Neural progenitor cell (in vitro differentiated cells): ENCODE measurements around the gene MYRIP. TPM values are rescaled to one million over a fixed set of nuclear protein-coding genes. Genes with fewer than 3 reads are reported as not detected.
A peak's percentile ranks its signal among the peaks of the same experiment; 100 is the strongest.
"Not testable (repeated sequence)": the region's sequence is repeated elsewhere in the genome, so short reads cannot be mapped to it uniquely, and the experiment has no call there.

Experiments used
- DNase-seq: peaks from one replicate; pipeline ENCODE4 v3.0.0-alpha.2; 2016; ENCODE audit warnings: low spot score
- H2AFZ ChIP-seq: fragments of 200-600 bp; sonication (generic); replicated peaks from 2 replicates; pipeline ENCODE4 v1.6.1; 2016; ENCODE audit warnings: antibody characterized with exemption
- H3F3A ChIP-seq: fragments of 200-600 bp; sonication (generic); 2 replicates; pipeline ENCODE4 v1.6.1; 2016; ENCODE audit warnings: antibody characterized with exemption, low read depth
- H3K27ac ChIP-seq: fragments of 200-600 bp; sonication (generic); 2 replicates; pipeline ENCODE4 v1.5.1; 2016; ENCODE audit warnings: mild to moderate bottlenecking
- H3K27me3 ChIP-seq: fragments of 200-600 bp; sonication (generic); 2 replicates; pipeline ENCODE4 v1.6.1; 2016; ENCODE audit warnings: mild to moderate bottlenecking, moderate library complexity
- H3K36me3 ChIP-seq: fragments of 200-600 bp; sonication (generic); 2 replicates; pipeline ENCODE4 v1.5.1; 2016
- H3K4me1 ChIP-seq: fragments of 200-600 bp; sonication (generic); 2 replicates; pipeline ENCODE4 v1.6.1; 2016; ENCODE audit warnings: mixed run types
- H3K4me2 ChIP-seq: fragments of 200-600 bp; sonication (generic); 2 replicates; pipeline ENCODE4 v1.6.1; 2016
- H3K4me3 ChIP-seq: fragments of 200-600 bp; sonication (generic); 2 replicates; pipeline ENCODE4 v1.5.1; 2016
- H3K79me2 ChIP-seq: fragments of 200-600 bp; sonication (generic); 2 replicates; pipeline ENCODE4 v1.6.1; 2016; ENCODE audit warnings: low read depth
- H3K9ac ChIP-seq: fragments of 200-600 bp; sonication (generic); 2 replicates; pipeline ENCODE4 v1.6.1; 2016
- H3K9me3 ChIP-seq: fragments of 200-600 bp; sonication (generic); 2 replicates; pipeline ENCODE4 v1.5.1; 2016; ENCODE audit warnings: low read depth
- H4K20me1 ChIP-seq: fragments of 200-600 bp; sonication (generic); 2 replicates; pipeline ENCODE4 v1.6.1; 2016; ENCODE audit warnings: low read depth
- H3K27ac Mint-ChIP-seq: 3 replicates; pipeline ENCODE4 v1.8.0; 2021; ENCODE audit warnings: mixed read lengths
- H3K27me3 Mint-ChIP-seq: 2 replicates; pipeline ENCODE4 v1.8.0; 2022; ENCODE audit warnings: low read depth, mild to moderate bottlenecking, inconsistent platforms, moderate library complexity, mixed read lengths; ENCODE audit not compliant: insufficient read depth
- H3K36me3 Mint-ChIP-seq: 3 replicates; pipeline ENCODE4 v1.8.0; 2021; ENCODE audit warnings: mixed read lengths
- H3K4me1 Mint-ChIP-seq: 3 replicates; pipeline ENCODE4 v1.8.0; 2021; ENCODE audit warnings: mixed read lengths
- H3K4me3 Mint-ChIP-seq: 3 replicates; pipeline ENCODE4 v1.8.0; 2021; ENCODE audit warnings: mild to moderate bottlenecking, moderate library complexity, mixed read lengths
- H3K9me3 Mint-ChIP-seq: 3 replicates; pipeline ENCODE4 v1.8.0; 2020; ENCODE audit warnings: mixed read lengths
- CTCF ChIP-seq: fragments of 200-600 bp; sonication (generic); IDR thresholded peaks from 2 replicates; pipeline ENCODE4 v1.5.1; 2017; ENCODE audit warnings: antibody characterized with exemption, mild to moderate bottlenecking
- EZH2 ChIP-seq: fragments of 200-600 bp; sonication (generic); IDR thresholded peaks from 2 replicates; pipeline ENCODE4 v1.6.1; 2017; ENCODE audit warnings: antibody characterized with exemption, mild to moderate bottlenecking, moderate library complexity
- EZH2phosphoT487 ChIP-seq: fragments of 200-600 bp; sonication (generic); IDR thresholded peaks from 2 replicates; pipeline ENCODE4 v1.6.1; 2017; ENCODE audit warnings: antibody characterized with exemption
- total RNA-seq: library from RNA; depleted of rRNA; stranded (reverse); fragments of >200 nt; gene quantifications from 2 replicates; pipeline ENCODE4 v1.2.3, GENCODE V29; 2015; ENCODE audit warnings: low replicate concordance

Gene MYRIP
- total RNA-seq, 1 donor from 2014 or later, result 0.62 TPM

GRCh38 chr3:40073310-40074007 lies 264.1 kb downstream of the MYRIP start:
- H3K4me2 ChIP-seq, result no peak overlapping the region
- H2AFZ ChIP-seq, result no peak overlapping the region
- no peak overlapping the region for H3K27ac ChIP-seq
- no peak overlapping the region for H3K9ac ChIP-seq
- no peaks in the 10 kb centered on the region for H3K9me3 ChIP-seq
- H3K27me3 ChIP-seq, result no peaks in the 10 kb centered on the region
- no peaks in the 10 kb centered on the region for H3F3A ChIP-seq
- H3K79me2 ChIP-seq, result no peaks in the 10 kb centered on the region
- no peaks in the 10 kb centered on the region for H4K20me1 ChIP-seq
- no peaks in the 10 kb centered on the region for H3K36me3 ChIP-seq
- no peak overlapping the region for H3K27ac Mint-ChIP-seq
- TF ChIP-seq EZH2phosphoT487 (no peak), EZH2 (no peak), CTCF (peak; percentile 33)
- H3K4me1 ChIP-seq, result no peaks in the 10 kb centered on the region
- no peak for DNase-seq
- H3K9me3 Mint-ChIP-seq, result peaks cover 3% of the 10 kb centered on the region
- H3K4me3 Mint-ChIP-seq, result no peak overlapping the region
- H3K27me3 Mint-ChIP-seq, result no peaks in the 10 kb centered on the region
- H3K4me1 Mint-ChIP-seq, result no peaks in the 10 kb centered on the region
- H3K4me3 ChIP-seq, result no peak overlapping the region
- no peaks in the 10 kb centered on the region for H3K36me3 Mint-ChIP-seq

GRCh38 chr3:40077139-40077538 lies 267.7 kb downstream of the MYRIP start:
- H3K4me2 ChIP-seq, H4K20me1 ChIP-seq, DNase-seq, H3K9me3 ChIP-seq, H3K9ac ChIP-seq, H3K4me1 Mint-ChIP-seq, H2AFZ ChIP-seq, H3K36me3 ChIP-seq, H3K4me3 ChIP-seq, H3K27me3 ChIP-seq, H3K4me3 Mint-ChIP-seq, H3K27ac Mint-ChIP-seq, H3K36me3 Mint-ChIP-seq, H3K27ac ChIP-seq, H3K9me3 Mint-ChIP-seq, H3K79me2 ChIP-seq, H3F3A ChIP-seq, H3K4me1 ChIP-seq, H3K27me3 Mint-ChIP-seq: not testable (repeated sequence)

- H3F3A ChIP-seq, H3K27me3 ChIP-seq, H3K4me1 Mint-ChIP-seq, H3K36me3 ChIP-seq, H4K20me1 ChIP-seq, H3K4me1 ChIP-seq, H3K4me3 ChIP-seq, H3K27me3 Mint-ChIP-seq, H3K27ac Mint-ChIP-seq, H3K27ac ChIP-seq, H3K4me2 ChIP-seq, H3K9me3 Mint-ChIP-seq, DNase-seq, H3K79me2 ChIP-seq, H3K9ac ChIP-seq, H3K4me3 Mint-ChIP-seq, H3K9me3 ChIP-seq, H2AFZ ChIP-seq, H3K36me3 Mint-ChIP-seq: not testable (repeated sequence)
Measured at GRCh38 chr3:40077828-40078492, 268.6 kb downstream of the MYRIP start.

GRCh38 chr3:40078590-40078989 lies 269.2 kb downstream of the MYRIP start:
- Mint-ChIP-seq H3K36me3 (no peaks in the 10 kb centered on the region), H3K9me3 (peaks cover 3% of the 10 kb centered on the region), H3K27me3 (peaks cover 2% of the 10 kb centered on the region), H3K4me3 (no peak overlapping the region), H3K27ac (no peak overlapping the region), H3K4me1 (no peaks in the 10 kb centered on the region)
- Histone ChIP-seq H3K4me2 (no peak overlapping the region), H3K27me3 (no peaks in the 10 kb centered on the region), H3K9ac (no peak overlapping the region), H3F3A (no peaks in the 10 kb centered on the region), H2AFZ (no peak overlapping the region), H4K20me1 (no peaks in the 10 kb centered on the region), H3K36me3 (no peaks in the 10 kb centered on the region), H3K4me3 (no peak overlapping the region), H3K4me1 (no peaks in the 10 kb centered on the region), H3K27ac (no peak overlapping the region), H3K79me2 (no peaks in the 10 kb centered on the region), H3K9me3 (no peaks in the 10 kb centered on the region)
- no peak for DNase-seq
- TF ChIP-seq CTCF, result no peak
- TF ChIP-seq EZH2, result no peak
- TF ChIP-seq EZH2phosphoT487, result no peak
